H1 (cell line): ENCODE measurements around the gene PIK3CA. TPM values are rescaled to one million over a fixed set of nuclear protein-coding genes. Genes with fewer than 3 reads are reported as not detected.

Source experiments
- CHD7 ChIP-seq: fragments of 300-600 bp; sonication (generic); IDR thresholded peaks from 2 replicates; pipeline ENCODE4 v1.7.1; 2012; ENCODE audit warnings: low read length, moderate library complexity, mild to moderate bottlenecking, inconsistent platforms; ENCODE audit not compliant: insufficient replicate concordance
- KDM5A ChIP-seq: fragments of 200-600 bp; IDR thresholded peaks from 2 replicates; pipeline ENCODE4 v1.7.1; 2012; ENCODE audit warnings: mild to moderate bottlenecking, low read length, inconsistent platforms, mixed read lengths
- SUZ12 ChIP-seq: fragments of 200-600 bp; sonication (generic); IDR thresholded peaks from 2 replicates; pipeline ENCODE4 v1.6.1; 2012; ENCODE audit warnings: mild to moderate bottlenecking, inconsistent platforms, low read length, moderate library complexity, mixed read lengths
- polyA plus RNA-seq, 7 experiments: library from polyadenylated mRNA; depleted of rRNA in 3 of 7; stranded (reverse) in 5 of 7; unstranded in 2 of 7; fragments of >200 nt in 5 of 7; fragments of 200-250 nt in 2 of 7; gene quantifications; 1 replicate in 5 of 7; 2 replicates in 1 of 7; 4 replicates in 1 of 7; pipeline versions ENCODE4 v1.2.1 to v1.2.3, GENCODE V29; 2011 to 2013; ENCODE audit warnings: missing spikeins in 2 of 7, mixed read lengths in 2 of 7
- total RNA-seq: library from RNA; stranded (reverse); fragmentation: NEBNext Ultra II Directional; extraction: Animal tissue kit (Norgen Biotek cat#: 25700); gene quantifications from 2 replicates; pipeline ENCODE4 v1.2.1, GENCODE V29; 2021

The PIK3CA gene
- total and polyA plus RNA-seq, 2 of the 8 experiments (the other 6 are each of a cell fraction or from before 2014, with no cell fraction given): 1.6 to 11.3 TPM

- TF ChIP-seq SUZ12 (no peak), KDM5A (no peak), CHD7 (no peak)
Observed at GRCh38 chr3:179098388-179099077, 49.6 kb upstream of the PIK3CA start (continued).
